Stimulated activated CD8-positive, alpha-beta memory T cell treated with anti-CD3 and anti-CD28 coated beads, Interleukin-12 subunit alpha, Interleukin-12 subunit beta, amount 100 ng/mL, for 1 hour (primary cell): ENCODE measurements around the gene PHC2.

Source experiments
- DNase-seq: peaks from one replicate; pipeline ENCODE4 v3.0.0-alpha.2; 2020; ENCODE audit warnings: low read depth

PHC2 gene

GRCh38 chr1:33369764-33370163, 61.1 kb downstream of the PHC2 start:
- no peak for DNase-seq

- DNase-seq: no peak
These were observed 61.8 kb downstream of the PHC2 start for GRCh38 chr1:33369081-33369480.

GRCh38 chr1:33368431-33368830, 62.5 kb downstream of the PHC2 start:
- DNase-seq: no peak

- peak; percentile 77 for DNase-seq
These were observed 63.1 kb downstream of the PHC2 start for GRCh38 chr1:33367485-33368405.

- DNase-seq: no peak
These were observed 64.0 kb downstream of the PHC2 start for GRCh38 chr1:33366762-33367484.

GRCh38 chr1:33365560-33365997, 65.3 kb downstream of the PHC2 start:
- no peak for DNase-seq

GRCh38 chr1:33364565-33364918, 66.4 kb downstream of the PHC2 start:
- DNase-seq: no peak

GRCh38 chr1:33363470-33363861, 67.4 kb downstream of the PHC2 start:
- no peak for DNase-seq

GRCh38 chr1:33363021-33363420, 67.9 kb downstream of the PHC2 start:
- no peak for DNase-seq

GRCh38 chr1:33361532-33362235, 69.2 kb downstream of the PHC2 start:
- no peak for DNase-seq

GRCh38 chr1:33360367-33360766, 70.5 kb downstream of the PHC2 start:
- DNase-seq: no peak

- DNase-seq: no peak
These were observed 71.0 kb downstream of the PHC2 start for GRCh38 chr1:33359931-33360330.

GRCh38 chr1:33358795-33359503, 71.9 kb downstream of the PHC2 start:
- DNase-seq: no peak

GRCh38 chr1:33358114-33358794, 72.6 kb downstream of the PHC2 start:
- no peak for DNase-seq

GRCh38 chr1:33357099-33357498, 73.8 kb downstream of the PHC2 start:
- DNase-seq: no peak

GRCh38 chr1:33354707-33355316, 76.1 kb downstream of the PHC2 start:
- DNase-seq: no peak

- no peak for DNase-seq
These were observed 77.4 kb downstream of the PHC2 start for GRCh38 chr1:33353531-33353930.

GRCh38 chr1:33351281-33351660, 79.6 kb downstream of the PHC2 start:
- DNase-seq: no peak

GRCh38 chr1:33350611-33351280, 80.1 kb downstream of the PHC2 start:
- no peak for DNase-seq
